GM19238 (cell line): ENCODE data around the gene FAM78B.

Experiments used
- DNase-seq: peaks from one replicate; pipeline ENCODE4 v3.0.0; 2011; ENCODE audit warnings: low spot score; ENCODE audit not compliant: insufficient read length

The FAM78B gene, protein sequence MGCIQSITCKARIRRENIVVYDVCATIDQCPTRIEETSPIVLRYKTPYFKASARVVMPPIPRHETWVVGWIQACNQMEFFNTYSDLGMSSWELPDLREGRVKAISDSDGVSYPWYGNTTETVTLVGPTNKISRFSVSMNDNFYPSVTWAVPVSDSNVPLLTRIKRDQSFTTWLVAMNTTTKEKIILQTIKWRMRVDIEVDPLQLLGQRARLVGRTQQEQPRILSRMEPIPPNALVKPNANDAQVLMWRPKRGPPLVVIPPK

DNA sequence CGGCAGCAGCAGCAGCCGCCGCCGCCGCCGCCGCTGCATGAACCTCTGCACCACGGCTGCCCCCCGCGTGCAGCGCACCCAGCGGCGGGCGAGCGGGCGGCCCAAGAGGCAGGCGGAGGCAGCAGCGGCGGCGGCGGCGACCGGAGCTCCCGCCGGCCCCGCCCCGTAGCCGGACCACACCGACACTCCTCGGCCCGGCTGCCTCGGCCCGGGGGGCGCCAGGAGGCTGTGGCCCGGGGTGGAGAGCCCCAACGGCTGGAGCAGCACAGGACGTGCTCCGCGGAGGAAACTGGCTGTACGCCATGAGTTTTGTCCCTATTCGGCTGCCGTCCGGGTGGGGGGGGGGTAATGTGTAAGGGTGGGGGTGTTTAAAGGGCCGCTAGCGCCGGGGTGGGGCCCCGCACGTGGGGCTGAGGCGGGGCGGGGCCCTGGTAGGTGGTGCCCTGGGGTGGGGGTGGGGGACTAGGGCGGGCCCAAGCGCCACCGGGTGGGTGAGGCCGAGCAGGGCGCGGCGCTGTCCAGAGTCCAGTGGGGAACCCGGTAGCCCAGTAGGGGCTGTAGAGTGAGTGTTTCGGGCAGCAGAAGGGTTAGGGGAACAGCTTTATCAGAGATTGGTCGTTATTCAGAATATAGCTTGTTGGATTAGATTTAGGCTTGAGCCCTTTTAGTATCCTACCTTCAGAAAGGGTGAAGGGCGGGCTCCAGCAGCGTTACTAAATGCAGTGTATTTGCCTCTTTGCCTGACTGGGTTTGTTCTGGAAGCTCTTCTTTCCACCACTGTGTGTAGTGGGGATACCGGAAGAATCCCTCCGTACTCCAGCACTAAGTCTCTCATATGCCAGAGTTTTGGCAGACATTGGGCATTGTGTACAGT, at the start of gene FAM78B:
TSS of gene FAM78B (minus strand) at position 304 of the 874 bp plus-strand sequence. CDS start 753 bp downstream, outside the sequence.
- peak; percentile 81 for DNase-seq

DNA sequence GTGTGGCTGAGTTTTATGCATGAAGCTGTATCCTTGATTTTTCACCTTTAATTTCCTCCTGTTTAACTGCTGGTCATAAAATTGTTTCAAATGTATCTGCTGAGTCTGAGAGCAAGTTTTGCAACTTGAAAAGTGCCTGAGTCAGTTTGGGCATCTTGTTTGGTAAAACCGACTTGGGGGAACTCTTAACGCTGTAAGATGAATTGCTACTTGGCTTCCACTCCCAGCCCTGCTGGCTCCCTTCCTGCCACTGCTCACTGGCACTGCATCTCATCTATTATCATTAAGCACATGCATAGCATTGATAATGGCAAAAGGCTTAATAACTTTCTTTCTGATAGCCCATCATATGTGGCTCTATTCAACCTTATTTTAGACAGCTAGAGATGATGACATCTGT, 35.7 kb upstream of the FAM78B start:
- no peak for DNase-seq

DNA sequence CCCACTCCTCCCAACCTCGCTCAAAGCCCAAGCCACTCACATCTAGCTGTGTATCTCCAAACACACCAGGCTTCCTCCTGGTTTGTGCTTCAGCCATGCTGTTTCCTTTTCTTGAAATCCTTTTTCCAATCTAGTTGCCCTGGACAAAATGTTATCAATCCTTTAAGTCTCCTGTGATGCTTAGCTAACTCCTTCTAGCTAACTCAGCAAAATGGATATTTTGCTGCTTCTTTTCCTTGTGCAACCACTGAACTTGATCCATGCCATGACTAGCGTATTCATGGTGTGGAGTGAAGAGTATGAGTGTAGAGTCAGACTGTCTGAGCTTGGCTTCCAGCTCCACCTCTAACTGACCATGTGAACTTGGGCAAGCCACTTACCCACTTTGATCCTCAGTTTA, 33.9 kb upstream of the FAM78B start:
- no peak for DNase-seq

DNA sequence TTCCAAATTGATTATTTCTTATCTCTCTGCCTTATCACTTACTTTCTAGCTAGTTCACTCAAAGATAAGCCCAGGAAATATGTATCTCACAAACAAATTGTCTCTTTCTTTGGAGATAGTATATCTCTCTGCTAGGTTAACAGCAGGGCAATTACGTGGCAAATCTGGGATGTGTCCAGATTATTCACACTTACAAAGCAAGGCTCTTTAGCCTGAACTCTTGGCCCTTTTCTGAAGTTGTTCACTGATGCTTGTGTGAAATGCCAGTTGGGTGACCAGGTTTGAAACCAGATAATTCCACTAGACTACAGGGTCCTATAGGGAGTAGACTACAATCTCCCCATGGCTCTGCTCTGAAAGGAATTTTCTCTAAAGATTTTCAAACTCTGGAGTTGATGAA, 30.8 kb upstream of the FAM78B start:
- DNase-seq, result no peak

DNA sequence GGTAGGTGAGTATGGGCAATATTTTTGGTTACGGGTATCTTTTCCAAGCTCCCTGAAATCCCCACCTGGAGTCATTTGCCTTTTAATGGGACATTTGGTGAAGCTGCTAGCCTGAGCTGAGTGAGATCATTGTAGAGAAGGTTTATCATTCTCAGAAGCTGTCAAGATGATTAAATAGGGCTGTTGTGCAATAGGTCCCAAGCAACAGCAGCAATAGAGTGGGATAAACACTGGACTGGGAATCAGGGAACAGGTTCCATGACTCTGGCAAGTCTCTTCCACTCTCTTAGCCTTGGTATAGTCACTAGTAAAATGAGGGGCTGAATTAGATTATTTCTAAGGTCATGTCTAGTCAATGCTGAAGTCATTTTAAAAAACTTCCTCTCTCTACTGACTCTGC, 30.3 kb upstream of the FAM78B start:
- DNase-seq, result no peak

DNA sequence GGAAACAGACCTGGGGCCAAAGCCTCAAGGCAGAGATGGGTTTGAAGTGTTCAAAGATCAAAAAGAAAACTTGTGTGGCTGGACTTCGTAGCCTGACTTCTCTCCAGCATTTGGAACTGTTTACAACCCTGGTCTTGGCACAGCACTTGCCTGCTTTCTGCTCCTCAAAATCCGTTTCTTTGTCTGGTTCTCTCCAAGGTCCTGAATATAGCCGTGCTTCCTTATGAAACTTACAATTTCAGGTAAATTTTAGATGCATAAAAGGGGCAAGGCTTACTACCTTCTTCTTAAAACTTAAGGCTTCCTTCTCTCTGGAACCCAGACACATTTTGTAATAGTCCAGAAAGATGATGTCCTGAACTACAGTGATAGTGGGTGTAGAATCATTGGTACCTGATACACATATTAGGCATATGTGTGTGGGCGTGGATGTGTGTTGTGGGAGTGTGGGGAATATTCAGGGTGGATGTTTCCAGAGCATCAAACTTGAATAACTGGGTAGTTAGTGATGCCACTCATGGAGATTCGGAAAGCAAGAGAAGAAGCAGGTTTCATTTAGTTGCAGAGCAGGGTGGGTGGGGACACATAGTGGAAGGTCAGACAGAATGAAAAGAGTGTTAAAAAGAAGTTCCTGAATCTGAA, 26.4 kb upstream of the FAM78B start:
- DNase-seq, result no peak

DNA sequence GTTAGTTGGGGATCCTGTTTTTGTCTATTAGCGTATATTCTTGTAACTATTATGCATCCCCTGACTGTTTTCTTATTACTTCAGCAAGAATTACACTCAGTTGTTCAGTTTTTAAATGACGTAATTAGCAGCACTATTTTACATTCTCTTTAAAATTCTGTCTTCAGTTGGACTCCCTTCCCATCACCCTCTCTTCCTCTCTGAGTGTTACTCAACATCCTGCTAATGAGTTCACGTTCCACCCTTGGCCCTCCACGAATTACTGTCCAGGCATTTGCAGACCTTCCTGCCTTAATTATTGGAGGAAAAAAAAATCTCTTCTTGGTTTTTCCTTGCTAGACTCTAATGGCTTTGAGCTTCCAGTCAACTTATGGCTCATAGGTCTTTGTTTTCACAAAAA, 23.6 kb upstream of the FAM78B start:
- no peak for DNase-seq

DNA sequence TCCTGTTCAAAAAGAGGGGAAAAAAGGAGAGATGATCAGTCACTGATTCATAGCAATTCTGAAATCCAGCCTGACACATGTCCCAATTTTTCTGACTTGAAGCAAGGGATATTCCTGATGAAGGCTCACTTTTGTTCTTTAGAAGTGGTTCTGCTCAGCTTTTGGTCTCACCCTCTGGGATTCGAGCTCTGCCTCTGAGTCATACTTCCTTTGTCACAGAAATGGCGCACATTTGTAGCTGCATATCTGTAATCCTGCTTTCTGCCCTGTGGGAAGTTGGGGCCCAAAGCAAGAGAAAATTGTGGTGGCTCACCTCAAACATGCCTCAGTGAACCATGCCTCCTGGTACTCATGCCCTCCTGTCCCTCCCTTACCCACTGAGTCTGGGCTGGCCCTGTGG, 22.3 kb upstream of the FAM78B start:
- DNase-seq, result no peak

DNA sequence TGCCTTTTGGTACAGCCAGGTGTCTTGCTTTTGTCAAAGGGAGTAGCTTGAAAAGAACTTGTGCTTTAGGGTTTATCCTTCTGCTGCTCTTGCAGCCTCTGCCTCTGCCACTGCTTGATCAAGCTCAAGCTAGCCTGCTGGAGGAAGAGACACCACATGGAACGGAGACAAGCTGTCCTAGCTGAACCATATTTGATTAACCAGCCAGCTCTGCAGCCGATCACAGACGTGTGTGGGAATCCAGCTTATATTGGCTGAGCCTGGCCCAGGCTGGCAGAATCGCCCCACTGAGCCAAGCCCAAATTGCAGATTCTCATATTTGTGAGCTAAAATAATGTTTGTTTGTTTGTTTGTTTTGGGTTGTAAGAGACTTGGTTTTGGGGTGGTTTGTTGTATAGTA, 18.7 kb upstream of the FAM78B start:
- no peak for DNase-seq

DNA sequence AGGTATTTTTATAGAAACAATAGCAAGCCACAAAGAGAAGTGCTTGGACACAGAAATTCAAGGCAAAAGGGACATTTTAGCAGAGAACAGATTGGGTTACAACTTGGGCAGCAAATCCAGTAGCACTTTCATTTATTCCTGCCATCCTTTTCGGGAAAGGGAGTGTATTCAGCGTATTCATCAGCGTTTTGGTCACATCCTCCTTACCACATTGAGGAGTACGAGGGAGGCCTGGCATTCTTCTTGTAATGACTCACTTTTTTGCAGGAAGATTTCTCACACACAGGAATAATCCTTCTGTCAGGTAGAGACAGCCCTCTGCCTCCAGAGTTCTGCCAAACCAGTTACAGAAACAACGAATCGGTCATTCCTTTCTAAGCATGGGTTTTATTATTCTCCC, 18.1 kb upstream of the FAM78B start:
- DNase-seq, result no peak

DNA sequence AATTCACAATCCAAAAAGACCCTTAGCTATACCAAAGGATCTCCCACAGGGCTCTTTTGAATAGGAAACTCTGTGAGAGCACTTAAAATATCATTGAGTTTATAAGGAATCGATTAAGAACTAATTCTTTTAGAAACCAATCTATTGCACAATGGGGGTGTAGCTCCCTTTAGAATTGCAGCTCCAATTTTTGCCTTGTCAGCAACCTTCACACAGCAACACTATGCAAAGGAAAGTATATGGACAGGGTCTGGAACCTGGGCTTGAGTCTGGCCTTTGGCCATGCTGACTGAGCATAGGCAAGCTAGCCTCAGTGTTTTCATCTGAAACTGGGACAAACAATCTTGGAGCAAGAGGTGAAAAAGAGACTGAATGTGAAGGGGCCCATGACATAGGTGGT, 17.2 kb upstream of the FAM78B start:
- no peak for DNase-seq

DNA sequence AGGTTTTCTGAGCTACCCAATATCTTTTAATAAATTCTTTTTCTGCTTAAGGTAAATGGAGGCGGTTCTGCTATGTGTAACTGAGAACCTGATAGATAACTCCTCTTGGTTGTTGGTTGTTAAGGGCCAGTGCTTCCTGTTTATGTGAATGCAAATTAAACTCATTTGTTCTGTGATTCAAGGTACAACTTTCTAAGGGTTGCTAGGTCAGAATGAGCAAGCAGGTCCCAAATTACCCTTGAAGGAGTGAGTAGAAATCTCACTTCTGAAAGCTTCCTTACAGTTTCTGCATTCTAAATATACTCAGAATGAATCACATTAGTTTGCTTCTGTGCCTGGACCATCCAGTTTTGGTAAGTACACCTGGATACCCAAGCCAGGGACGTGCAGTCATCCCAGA, 15.5 kb upstream of the FAM78B start:
- DNase-seq, result no peak

DNA sequence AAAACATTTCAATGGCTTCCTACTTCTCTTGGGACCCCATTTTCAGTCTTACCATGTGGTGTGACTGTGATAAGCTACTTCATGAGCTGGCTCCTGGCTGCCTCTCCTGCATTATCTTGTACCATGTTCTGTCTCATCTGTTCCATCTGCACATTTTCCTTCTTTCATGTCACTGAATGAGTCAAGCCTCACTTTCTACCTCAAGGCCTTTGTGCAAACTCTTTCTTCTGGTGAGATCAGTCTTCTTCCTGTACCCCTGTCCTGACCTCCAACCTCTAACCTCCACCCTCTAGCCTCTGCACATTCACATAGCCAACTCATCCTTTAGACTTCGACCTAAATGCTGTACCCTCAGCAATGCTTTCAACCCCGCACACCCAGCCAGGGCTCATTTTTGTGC, 9.6 kb upstream of the FAM78B start:
- DNase-seq, result no peak

DNA sequence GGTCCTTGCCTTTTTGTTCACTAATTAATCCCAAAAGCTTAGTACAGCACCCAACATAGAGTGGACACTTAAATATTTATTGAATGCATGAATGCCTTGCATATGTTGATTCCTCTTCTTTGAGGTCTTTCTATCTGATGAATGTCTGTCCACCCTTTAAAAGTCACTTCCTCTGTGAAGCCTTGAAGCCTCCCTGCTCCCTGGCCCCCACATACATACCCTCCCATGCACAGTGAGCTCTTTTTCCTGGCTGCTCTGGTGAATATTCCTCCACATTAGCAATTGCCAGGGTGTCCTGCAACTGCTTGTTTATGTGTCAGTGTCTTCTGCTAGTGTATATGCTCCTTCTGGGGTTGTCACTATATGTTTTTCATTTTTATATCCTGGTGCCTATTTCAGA, 8.2 kb upstream of the FAM78B start:
- DNase-seq, result no peak

DNA sequence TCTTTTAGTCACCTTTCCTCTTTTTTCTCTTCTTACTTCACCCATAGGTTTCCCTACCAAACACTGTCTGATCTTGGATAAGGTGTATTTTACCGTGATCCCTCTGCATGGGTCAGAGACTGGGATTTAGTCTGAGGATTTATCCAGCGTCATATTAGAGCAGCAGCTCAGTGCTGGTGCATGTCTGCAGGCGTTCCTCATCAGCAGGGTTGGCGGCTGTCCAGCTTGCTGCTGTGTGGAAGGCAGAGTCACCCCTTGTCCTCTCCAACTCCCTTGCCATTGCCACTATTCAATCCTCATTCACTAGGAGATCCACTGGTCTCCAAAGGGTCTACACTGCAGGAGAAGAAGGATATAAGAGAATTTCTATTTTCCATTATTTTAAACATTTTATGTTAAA, 7.3 kb upstream of the FAM78B start:
- no peak for DNase-seq

DNA sequence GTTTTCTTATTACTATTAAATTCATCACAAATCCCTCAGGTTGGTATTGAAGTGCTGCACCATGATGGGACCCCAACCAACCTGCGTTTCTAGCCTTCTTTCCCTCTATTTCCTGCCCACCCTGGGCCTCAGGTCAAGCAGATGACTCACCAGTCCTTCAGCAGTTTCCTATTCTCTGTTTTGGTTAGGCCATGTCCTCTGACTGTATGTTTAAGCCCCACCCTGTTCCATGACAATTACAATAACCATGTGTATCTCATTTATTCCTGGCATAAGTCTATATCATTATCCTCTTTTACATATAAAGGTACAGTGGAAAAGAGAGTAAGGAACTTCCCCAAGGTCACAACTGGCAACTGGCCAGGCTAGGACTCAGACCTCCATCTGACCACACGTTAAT, 5.3 kb upstream of the FAM78B start:
- no peak for DNase-seq

DNA sequence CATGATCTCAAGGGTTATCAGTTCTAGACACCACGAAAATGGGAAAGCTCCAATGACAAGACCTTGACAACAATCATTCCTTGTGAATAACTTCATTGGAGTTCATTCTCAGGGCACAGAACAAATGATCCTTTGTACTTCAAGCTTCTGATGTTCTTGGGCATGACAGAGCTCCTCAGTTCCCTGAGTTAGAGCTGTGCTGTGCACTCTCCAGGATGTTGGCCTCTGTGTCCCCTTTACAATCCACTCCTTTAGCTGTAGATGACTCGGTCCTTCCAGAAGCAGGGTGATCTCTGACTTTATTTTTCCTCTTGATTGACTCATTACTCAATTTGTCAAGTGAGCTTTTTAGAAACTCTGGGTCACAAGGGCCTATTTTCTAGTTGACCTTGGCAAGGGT, 3.9 kb upstream of the FAM78B start:
- no peak for DNase-seq

DNA sequence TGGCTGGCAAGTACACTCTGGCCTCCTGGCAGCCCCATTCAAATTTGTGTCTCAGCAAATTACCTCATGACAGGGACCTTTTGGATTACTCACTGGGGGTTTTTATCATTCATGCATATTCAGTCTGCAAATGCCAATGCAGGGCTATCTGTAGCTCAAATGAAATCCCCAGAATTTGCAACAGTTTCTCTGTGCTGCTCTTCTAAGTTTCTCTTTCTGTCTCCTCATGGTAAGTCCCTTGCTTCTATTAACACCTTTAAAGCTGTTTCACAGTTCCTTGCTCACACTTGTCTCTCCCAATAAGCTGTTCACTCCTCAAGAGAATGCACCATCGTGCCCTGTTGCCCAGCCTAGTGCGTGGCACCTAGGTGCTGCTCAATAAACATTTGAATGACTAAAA, 3.3 kb upstream of the FAM78B start:
- no peak for DNase-seq

DNA sequence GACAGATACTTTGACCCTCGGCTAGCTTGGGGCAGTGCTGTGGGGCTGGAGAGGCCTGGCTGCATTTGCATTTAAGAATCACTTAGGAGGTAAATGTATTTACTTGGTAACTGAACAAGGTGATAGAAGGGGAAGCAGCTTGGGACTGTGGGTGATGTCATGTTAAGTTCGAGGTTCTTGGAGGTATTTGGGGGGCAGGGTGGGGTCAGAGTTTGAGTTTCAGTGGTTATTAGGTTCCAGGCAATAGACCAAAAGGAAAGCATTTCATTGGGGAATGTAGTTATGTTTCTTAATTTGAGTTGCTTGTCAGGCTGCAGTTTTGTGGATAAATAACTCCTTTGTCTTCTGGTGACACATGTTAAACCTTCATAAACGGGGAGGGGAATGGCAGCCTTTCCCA, 2.4 kb upstream of the FAM78B start:
- DNase-seq, result no peak

DNA sequence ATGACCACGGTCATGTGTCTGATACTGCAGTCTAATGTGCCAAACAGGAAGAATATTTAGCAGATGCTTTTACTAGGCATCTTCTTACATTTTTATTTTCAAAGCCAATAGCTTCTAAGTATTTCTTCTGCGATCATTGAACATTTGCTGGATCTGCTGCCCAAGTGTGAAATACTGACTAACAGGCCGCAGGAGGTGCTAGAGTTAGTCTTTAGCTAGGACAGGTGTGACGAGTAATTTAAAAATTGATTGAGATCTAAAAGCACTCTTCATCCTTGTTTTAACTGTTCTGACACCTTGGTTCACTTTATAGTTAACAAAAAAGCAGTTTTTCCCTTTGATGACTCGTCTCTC, 748 bp upstream of the FAM78B start:
- no peak for DNase-seq

DNA sequence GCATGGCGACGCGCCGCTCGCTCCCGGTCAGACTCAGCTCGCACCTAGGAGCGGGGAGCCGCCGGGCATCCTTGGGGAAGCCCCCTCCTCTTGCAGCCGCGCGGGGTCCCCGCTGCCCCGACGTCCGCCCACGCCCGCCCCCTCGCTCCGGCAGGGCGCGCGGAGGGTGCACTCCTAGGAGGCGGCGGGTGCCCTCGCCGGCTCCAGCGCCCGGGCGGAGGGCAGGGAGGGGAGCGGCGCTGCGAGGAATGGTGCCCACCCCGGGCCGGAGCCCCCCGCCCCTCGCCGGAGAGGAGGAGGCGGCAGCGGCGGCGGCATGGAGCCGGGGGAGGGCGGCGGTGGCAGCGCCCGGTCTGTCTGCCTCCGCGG, 488 bp downstream of the FAM78B start:
- DNase-seq, result peak; percentile 19

DNA sequence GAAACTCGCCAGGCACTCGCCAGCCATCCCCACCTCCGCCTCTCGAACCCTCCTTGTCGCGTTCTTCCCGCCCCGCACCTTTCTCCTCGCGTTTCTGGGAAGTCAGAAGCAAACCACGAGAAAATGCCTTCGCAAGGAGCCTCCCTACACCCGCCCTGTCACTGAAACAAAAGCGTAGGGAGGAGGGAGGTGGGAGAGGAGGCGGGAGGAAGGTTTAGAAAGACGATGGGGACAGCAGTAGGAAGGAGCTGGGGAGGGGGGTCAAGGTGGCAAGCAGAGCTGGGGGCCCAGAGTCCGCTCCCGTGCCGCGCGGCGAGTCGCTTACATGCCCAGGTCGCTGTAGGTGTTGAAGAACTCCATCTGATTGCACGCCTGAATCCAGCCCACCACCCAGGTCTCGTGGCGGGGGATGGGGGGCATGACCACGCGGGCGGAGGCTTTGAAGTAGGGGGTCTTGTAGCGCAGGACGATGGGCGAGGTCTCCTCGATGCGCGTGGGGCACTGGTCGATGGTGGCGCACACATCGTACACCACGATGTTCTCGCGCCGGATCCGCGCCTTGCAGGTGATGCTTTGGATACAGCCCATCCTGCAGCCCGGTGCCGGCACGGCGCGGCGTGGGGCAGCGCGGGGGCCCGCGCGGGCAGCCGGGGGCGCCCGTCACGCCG, 1.0 kb downstream of the FAM78B start:
- peak; percentile 24 for DNase-seq
